Pons (tissue), 1 donor: ENCODE measurements around the gene MT1E.

Source experiments
- DNase-seq: peaks from one replicate; pipeline ENCODE4 v3.0.0-alpha.2; 2016; ENCODE audit warnings: low spot score

Gene MT1E

GRCh38 chr16:56626685-56627084 is 1.1 kb downstream of the MT1E start:
- DNase-seq, result no peak

GRCh38 chr16:56628486-56629350 is 3.1 kb downstream of the MT1E start:
- DNase-seq, result no peak

GRCh38 chr16:56629531-56629930 is 4.0 kb downstream of the MT1E start:
- no peak for DNase-seq

GRCh38 chr16:56630134-56630533 is 4.6 kb downstream of the MT1E start:
- DNase-seq, result no peak

GRCh38 chr16:56631197-56631596 is 5.6 kb downstream of the MT1E start:
- no peak for DNase-seq

GRCh38 chr16:56631832-56632155 is 6.2 kb downstream of the MT1E start:
- DNase-seq, result no peak

- no peak for DNase-seq
Observed at GRCh38 chr16:56632156-56632847, 6.7 kb downstream of the MT1E start, which contains the start of gene MT1M. MT1M (plus strand) TSS chr16:56632659; CDS start chr16:56632732, 73 bp downstream.

- DNase-seq, result no peak
Observed at GRCh38 chr16:56632848-56633365, 7.3 kb downstream of the MT1E start.

GRCh38 chr16:56633535-56633934 is 8.0 kb downstream of the MT1E start:
- DNase-seq, result no peak

- no peak for DNase-seq
Observed at GRCh38 chr16:56634715-56635440, 9.3 kb downstream of the MT1E start.

- DNase-seq, result no peak
Observed at GRCh38 chr16:56635441-56635967, 9.9 kb downstream of the MT1E start.

GRCh38 chr16:56636616-56637413 is 11.2 kb downstream of the MT1E start:
- no peak for DNase-seq

- no peak for DNase-seq
Observed at GRCh38 chr16:56637814-56638750, 12.5 kb downstream of the MT1E start, which contains the start of gene MT1A. MT1A (plus strand) TSS chr16:56638666; CDS start chr16:56638739, 73 bp downstream.

- DNase-seq, result no peak
Observed at GRCh38 chr16:56639045-56639444, 13.5 kb downstream of the MT1E start.

GRCh38 chr16:56640076-56640475 is 14.5 kb downstream of the MT1E start:
- no peak for DNase-seq

GRCh38 chr16:56641166-56641565 is 15.6 kb downstream of the MT1E start:
- no peak for DNase-seq

- DNase-seq, result no peak
Observed at GRCh38 chr16:56643080-56643778, 17.6 kb downstream of the MT1E start.

GRCh38 chr16:56643833-56644232 is 18.3 kb downstream of the MT1E start:
- no peak for DNase-seq

GRCh38 chr16:56645311-56645710 is 19.7 kb downstream of the MT1E start:
- DNase-seq, result no peak

GRCh38 chr16:56645838-56646237 is 20.3 kb downstream of the MT1E start:
- no peak for DNase-seq
